Fibroblast of pulmonary artery (primary cell): Measurements from ENCODE around the gene CCDC50.
A peak's percentile ranks its signal among the peaks of the same experiment; 100 is the strongest.

Experiments used
- DNase-seq: peaks from one replicate; pipeline ENCODE4 v3.0.0-alpha.2; 2010; ENCODE audit warnings: low read depth
- H3K4me3 ChIP-seq: replicated peaks from 2 replicates; pipeline ENCODE4 v1.5.1; 2011; ENCODE audit warnings: low read depth, mild to moderate bottlenecking, control low read depth, low read length, moderate library complexity
- TF ChIP-seq, protein P1 (sequence below): IDR thresholded peaks from 2 replicates; pipeline ENCODE4 v1.5.1; 2011; ENCODE audit warnings: mild to moderate bottlenecking, control low read depth, low read length, inconsistent platforms; ENCODE audit errors: missing control alignments

The CCDC50 gene

DNA sequence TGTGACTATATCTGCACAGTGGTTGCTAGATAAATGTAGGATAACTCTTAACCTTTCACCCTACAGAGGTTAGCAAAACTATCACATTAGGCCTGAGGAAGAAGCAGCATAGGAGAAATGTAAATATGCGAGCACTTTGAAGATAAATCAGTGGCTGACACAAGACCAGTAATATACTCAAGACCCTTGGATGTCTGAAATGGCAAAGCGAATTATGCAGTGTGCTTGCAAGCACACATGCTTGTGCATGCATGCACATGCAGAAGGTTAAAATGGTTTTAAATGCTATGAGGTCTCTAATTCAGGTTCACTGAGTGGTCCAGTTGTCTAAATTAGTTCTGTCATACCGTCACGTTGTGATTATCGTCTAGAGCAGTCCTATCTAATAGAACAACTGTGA, 14.7 kb downstream of the CCDC50 start:
- DNase-seq = no peak
- TF ChIP-seq, protein P1, sequence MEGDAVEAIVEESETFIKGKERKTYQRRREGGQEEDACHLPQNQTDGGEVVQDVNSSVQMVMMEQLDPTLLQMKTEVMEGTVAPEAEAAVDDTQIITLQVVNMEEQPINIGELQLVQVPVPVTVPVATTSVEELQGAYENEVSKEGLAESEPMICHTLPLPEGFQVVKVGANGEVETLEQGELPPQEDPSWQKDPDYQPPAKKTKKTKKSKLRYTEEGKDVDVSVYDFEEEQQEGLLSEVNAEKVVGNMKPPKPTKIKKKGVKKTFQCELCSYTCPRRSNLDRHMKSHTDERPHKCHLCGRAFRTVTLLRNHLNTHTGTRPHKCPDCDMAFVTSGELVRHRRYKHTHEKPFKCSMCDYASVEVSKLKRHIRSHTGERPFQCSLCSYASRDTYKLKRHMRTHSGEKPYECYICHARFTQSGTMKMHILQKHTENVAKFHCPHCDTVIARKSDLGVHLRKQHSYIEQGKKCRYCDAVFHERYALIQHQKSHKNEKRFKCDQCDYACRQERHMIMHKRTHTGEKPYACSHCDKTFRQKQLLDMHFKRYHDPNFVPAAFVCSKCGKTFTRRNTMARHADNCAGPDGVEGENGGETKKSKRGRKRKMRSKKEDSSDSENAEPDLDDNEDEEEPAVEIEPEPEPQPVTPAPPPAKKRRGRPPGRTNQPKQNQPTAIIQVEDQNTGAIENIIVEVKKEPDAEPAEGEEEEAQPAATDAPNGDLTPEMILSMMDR = no peak
- no peak overlapping the region for H3K4me3 ChIP-seq

DNA sequence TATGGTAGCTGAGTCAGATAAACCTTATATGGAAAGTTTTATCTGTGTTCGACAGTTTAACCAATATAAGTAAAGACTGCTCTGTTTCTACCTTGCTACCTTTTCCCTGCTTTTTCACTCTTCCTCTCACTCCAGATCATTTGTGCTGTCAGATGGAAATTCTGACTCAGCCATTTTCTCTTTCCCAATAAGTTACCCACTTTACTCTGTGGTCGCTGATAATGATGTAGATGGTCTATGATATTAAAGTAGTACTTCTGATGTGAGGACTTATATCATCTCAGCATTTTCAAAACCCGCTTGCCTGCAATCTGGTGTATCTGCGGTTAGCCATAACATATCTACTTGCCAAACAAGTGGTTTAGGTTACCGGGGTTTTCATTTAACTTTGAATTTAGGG, 16.1 kb downstream of the CCDC50 start:
- H3K4me3 ChIP-seq = no peak overlapping the region
- TF ChIP-seq, protein P1 = no peak
- DNase-seq = no peak

DNA sequence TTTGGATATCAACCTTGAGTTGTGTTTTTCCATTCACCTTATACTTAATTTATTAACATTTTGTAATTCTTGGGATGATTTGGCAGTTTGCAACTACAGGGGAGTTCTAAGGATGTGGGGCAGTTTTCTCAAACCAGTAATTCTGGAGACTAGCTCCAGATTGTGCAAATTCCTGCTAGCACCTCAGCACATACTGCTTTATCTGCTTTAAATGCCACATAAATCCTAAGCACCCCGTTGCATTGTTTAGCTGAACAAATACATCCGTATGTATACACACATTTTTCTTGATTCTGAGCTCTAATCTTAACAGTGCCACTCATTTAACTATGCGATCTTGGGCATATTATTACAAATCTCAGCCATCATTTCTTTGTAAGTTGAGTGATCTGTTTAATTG, 18.0 kb downstream of the CCDC50 start:
- TF ChIP-seq, protein P1 = no peak
- no peak overlapping the region for H3K4me3 ChIP-seq
- DNase-seq = no peak

DNA sequence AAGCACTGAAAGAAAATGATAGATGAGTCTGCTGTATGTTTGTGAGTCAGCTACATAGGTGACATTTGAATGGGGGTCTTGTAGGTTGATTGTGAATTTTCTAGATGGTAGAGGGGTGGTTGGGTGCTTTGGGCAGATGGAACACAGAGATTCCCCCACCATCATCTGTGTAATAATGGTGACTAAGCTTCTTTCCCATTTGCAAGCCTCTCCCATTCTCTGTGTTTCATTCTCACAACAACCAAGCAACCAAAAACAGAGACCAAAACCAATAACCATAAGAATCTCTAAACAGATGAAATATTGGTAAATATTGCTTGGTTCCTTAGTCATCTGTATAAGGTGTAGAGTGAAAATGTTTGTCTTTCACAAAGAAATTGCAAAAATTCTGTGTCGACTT, 18.9 kb downstream of the CCDC50 start:
- no peak for DNase-seq
- H3K4me3 ChIP-seq = no peak overlapping the region
- TF ChIP-seq, protein P1 = no peak

DNA sequence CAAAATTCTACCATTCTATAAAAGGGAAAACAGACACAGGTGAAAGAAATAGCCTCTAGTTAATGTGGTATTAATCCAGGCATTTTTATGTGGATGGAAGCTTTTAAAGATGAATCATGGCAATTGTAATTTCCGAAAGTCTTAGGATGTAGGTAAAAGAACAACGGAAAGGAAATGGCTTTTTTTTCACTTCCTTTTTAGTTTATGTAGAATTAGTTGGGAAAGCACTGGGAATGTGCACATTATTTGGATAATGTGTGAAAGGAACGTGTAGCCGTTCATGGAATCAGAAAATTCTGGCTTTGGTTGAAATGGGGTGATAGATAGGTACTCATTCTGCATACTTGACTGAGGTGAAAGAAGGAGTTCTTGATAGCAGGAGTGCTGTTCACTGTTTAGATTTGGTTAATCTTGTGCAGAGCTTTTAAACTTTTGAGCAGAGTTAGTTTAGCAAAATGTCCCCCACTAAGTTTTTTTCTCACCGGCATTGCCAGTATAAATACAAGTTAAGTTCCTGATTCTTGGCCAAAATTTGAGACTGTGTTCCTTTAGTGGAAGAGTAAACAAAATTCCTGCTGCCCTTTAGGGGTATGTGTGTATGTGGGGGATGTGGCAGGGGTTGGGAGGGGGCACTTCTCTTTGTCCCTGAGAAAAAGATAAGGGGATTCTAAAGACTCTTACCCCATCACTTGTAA, 21.3 kb downstream of the CCDC50 start:
- peak; percentile 80 for DNase-seq
- H3K4me3 ChIP-seq = peak overlapping the region; percentile 34

DNA sequence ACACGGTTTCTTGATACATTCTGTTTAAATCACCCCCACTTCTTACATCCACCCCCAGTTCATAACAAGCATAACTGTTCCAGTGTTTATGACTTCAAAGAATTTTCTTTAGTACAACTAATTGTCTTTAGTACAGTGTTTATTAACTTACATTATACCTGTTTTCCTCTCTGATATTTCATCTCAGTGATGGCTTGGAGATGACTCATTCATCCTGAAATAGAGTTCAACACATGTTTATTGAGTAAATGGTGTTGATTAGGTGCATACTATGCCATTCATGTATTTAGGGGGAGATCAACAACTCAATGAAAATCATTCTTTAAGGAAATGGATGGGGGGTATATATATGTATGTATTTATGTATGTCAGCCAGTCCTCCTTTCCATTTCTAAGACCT, 22.8 kb downstream of the CCDC50 start:
- DNase-seq = no peak
- no peak overlapping the region for H3K4me3 ChIP-seq
- TF ChIP-seq, protein P1 = no peak

More for the DNA sequence above, 21.3 kb downstream of the CCDC50 start:
- TF ChIP-seq, protein P1 = no peak
